ENCODE data around the gene TCF7L1.
"Not testable (repeated sequence)": the region's sequence is repeated elsewhere in the genome, so short reads cannot be mapped to it uniquely, and the experiment has no call there.

TCF7L1 gene

DNA sequence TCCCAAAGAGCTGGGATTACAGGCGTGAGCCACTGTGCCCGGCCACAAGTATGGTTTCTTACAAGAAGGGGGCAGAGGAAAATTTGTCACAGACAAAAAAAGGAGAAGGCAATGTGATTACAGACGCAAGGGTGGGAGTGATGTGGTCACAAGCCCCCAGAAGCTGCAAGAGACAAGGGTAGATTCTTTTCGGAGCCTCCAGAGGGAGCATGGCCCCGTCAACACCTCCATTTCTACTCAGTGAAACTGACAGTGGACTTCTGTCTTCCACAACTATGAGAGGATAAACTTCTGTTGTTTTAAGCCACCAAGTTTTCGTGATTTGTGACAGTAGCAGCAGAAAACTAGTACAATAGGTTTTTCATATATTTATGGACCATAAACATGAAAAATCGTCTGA lies 2.1 kb upstream of the TCF7L1 start:
- DNase-seq (ENCODE audit: low read depth in 2 of 2) = no peak

DNA sequence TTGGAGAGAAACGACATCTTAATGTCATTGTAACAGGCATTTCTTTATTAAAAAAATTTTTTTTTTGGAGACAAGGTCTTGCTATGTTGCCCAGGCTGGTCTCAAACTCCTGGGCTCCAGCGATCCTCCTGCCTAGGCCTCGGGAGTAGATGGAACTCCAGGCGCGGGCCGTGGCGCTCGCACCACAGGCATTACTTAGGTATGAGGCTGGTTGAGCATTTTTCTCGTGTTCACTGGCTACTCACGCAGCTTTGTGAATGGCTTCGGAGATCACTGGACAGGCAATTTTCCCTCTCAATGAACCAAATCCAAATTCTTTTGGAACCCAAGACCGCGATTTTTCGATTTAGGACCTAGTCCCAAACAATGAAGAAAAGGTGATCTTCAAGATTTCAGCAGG lies 795 bp upstream of the TCF7L1 start:
- DNase-seq (ENCODE audit: low read depth in 2 of 2) = no peak

DNA sequence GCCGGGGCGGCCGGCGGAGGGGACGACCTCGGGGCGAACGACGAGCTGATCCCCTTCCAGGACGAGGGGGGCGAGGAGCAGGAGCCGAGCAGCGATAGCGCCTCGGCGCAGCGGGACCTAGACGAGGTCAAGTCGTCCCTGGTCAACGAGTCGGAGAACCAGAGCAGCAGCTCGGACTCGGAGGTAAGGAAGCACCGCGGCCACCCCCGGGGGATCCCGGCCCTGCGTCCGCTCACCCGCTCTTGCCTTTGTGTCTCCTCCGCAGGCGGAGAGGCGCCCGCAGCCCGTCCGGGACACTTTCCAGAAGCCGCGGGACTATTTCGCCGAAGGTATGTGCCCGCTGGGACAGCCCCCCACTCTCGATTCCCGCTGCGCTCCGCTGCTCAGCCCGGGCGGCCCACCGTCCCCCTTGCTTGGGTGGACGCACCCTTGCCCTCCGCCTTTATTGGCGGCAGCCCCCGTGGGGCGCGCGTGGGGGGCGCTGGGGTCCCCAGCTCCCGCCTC lies 611 bp downstream of the TCF7L1 start:
- DNase-seq (ENCODE audit: low read depth in 2 of 2) = no peak

DNA sequence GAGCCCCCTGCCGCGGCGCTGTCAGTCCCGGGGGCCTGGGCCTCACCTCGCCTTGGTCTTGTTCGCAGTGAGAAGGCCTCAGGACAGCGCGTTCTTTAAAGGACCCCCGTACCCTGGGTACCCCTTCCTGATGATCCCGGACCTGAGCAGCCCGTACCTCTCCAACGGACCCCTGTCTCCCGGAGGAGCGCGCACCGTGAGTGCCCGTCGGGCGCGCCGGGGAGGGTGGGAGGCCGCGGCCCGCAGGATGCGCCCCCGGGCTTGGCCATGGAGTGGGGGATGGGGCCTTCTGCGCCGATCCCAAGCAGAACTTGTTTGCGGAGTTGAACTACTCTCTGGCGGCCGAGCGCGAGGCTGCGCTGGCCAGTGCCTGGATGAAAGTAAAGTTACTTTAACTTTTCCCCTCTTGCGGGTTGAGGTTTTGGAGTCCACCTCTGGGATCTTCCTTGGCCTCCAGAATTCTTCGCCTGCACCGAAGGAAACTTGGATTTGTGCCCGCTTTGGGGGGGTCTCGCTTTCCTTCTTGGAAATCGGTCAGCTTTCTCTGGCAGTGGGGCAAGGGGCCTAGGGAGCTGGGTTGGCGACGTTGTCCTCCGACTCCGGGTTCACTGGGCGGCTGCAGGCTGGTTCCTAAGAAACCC lies 1.2 kb downstream of the TCF7L1 start:
- no peak for DNase-seq (ENCODE audit: low read depth in 2 of 2)

DNA sequence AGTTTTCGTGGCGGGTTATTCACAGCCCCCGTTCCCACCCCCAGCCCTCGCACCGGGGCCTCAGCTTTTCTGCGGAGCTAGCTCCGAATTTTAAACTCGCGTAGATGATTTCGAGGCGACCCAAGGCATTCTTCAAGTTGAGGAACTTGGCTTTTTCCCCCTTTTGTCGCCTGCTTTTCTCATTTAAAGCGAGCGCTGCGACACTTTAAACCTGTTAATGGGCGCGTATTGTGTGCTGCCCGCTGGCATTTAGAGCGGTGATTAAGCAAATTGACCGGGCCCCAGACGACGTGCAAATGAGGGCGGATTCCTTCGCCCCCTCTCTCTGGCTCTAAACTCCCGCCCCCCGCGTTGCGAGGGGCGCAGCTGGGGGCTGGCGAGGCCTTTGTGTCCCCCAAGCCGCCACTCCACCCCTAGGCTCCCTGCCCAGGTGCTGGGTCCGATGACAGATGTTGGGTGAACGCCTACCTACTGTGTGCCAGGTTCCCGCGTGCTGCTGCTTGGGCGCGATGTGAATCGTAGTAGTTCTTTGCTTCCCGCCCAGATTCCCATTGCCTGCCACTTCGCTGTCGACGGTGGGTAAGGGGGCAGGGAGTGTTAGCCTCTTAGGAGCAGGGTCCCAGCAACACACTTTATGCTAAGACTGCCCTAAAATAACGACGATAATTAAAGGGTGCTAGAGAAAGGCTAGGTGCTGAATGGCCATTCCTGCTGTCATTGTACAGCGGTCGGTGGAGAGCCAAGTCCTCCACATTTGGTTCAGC lies 1.9 kb downstream of the TCF7L1 start:
- DNase-seq (ENCODE audit: low read depth in 2 of 2) = no peak

DNA sequence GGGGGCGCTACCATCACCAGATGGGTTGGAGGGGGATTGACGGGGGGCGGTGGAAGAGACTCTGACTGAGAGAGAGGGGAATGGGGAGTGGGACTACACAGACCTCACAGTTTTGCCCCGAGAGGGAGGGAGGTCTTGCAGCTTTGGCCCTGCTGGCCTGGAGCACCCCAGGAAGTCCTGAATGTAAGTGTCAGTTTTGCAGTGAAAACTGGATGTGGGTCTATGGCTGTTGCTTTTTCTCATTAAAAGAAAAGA lies 2.4 kb downstream of the TCF7L1 start:
- no peak for DNase-seq (ENCODE audit: low read depth in 2 of 2)

DNA sequence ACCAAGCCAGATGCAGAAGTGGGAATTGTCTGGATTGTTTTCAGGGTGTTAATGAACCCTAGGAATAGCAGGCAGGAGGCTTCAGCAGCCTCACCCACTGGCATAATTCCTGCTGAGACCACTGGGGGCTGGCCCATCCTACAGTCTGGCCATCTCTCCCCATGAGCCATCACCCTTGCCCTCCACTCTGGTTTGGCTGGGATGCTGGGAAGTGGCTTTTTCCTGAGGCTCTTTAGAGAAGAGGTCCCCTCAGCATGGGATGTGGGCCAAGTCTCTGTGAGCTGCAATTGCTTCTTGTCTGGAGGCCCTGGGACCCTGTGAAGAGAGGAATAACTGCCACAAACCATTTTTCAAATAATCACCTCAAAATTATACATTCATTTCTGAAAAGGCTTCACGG lies 4.0 kb downstream of the TCF7L1 start:
- no peak for DNase-seq (ENCODE audit: low read depth in 2 of 2)

DNA sequence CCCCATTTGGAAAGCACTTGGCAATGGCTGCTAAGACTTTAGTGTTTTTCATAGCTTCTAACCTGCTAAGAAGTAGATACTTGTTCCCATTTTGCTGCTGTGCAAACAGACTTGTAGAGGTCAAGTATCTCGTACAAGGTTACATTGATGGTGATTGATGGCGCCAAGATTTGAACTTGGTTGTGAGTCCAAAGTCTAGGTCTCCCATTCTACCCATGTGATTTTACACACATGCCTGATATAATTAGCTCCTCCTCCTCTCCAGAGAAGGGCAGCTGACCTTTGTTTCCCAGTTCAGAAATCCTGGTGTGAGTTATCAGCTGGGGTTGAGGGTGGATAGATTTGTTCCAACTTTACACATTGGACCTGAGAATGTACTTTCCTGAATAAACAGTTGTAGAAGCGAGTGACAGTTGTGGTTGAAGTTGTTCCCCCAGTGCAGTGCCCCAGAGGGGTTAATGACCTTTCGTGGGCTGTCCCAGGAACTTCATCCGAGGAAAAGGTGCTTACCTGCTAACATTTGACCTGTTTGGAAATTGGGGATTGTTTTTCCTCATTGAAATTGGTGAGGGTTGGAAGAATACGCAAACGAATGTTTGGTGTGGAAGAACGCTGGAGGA lies 10.4 kb downstream of the TCF7L1 start:
- DNase-seq (ENCODE audit: low read depth in 2 of 2) = no peak

DNA sequence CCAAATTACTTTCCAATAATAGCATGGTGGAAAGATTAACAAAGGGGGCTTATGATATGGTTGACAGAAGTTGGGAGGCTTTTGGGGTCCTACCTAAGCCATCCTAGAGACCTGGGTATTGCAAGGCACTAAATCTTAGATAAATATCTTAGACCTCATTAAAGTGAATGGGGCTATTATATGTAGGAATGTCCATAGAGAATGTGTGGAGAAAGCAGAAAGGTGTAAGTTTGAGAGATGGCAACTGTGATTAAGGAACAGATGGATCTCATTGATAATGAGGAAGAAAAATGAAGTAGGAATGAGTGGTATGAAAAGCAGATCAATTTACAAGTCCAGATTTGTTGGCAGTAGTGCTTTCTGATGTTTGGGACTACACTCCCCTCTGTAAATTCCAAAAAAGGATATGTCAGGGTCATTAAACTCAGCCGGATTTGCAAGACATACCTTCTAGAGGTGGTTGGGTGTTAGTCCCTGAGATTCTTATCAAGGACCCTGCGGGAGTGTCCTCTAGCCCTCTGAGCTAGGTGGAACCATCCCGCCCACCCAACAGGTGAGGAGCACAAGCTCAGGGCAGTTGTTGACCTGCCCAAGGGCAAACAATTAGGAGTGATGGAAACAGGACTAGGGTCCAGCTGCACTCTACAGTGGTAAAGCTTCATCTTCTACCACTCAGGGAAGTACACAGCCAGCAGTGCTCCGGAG lies 12.1 kb downstream of the TCF7L1 start:
- no peak for DNase-seq (ENCODE audit: low read depth in 2 of 2)

DNA sequence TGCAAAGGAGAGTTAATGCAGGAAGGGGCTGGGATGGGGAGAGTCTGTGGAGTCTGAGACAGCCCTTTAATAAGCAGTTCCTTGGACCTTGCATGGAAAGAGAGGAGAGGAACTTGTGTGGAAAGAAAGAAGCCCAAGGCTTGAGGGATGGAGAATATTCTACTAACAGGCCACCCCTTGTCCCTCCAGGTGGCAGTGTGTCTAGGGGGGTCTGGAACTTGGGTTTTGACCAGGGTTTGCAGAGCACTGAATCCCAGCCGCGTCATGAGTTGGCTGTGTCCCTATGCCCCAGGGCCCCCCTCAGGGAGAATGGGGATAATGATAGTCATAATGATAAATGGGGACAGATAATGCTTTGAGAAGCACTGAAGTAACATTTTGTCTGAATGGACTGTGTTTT lies 15.0 kb downstream of the TCF7L1 start:
- no peak for DNase-seq (ENCODE audit: low read depth in 2 of 2)

DNA sequence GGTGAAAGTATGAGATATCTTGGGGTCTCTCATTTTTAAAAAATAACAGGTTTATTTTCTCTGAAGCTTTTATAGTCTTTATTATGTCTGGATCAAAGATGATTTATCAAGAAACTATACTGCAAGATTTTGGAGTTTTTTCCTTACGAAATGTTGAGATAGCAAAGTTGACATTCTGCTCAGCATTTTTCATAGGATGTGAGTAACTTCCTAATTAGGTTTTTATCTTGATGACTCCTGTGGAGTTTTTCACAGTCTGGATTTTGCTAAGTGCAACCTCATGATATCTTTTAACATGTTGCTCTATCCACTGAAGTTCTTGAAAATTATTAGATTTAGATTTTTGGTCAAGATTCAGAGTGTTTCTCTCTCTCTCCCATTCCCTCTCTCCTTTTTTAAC lies 17.8 kb downstream of the TCF7L1 start:
- DNase-seq (ENCODE audit: low read depth in 2 of 2) = no peak

DNA sequence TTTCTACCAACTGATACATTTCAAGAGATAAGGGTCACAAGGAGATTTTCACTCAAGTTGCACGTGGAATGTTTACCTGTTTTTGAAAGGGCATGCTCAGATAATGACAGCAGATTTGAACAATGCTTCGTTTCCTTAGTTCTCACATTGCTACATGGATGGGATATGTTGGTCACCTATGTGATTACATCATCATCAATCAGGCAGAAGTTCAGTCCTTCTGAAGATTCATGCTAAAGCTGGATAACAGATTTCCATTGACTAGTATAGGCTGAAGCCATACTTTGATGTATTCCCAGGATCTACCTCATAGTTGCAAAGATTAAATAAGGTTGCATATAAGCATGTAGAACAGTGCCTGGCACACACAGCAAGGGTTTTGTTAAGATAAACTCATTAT lies 19.7 kb downstream of the TCF7L1 start:
- no peak for DNase-seq (ENCODE audit: low read depth in 2 of 2)

DNA sequence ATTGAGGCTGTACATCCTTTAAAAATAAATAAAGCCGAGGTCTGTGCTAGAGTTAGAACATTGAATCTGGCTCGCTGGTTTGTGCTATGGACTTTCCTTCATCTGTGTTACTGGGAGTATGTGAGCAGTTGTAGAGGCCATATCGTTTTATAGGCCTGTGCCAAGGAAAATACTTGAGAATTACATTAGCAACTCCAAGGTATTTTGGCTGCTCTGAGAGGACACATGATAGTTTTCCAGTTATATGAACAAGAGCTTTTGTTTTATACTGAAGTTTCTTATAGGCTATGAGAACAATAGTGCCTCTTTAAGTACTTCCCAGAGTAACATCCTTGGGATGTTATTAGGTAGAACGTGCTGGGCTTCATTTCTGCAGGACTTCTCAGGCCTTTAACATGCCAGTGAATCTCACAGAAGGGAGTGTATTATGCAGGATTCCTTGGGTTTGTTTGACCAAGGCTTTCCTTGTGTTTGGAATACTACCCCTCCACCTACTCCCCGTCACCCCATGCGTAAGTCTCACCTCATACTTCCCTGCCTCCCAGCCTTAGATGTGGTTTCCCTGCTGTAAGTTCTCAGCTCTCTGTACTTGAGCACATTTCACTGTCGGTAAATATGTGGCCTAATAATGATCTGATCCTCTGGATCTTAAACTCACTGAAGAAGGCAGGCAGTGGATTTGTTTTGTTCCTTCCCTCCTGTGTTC lies 21.0 kb downstream of the TCF7L1 start:
- no peak for DNase-seq (ENCODE audit: low read depth in 2 of 2)

DNA sequence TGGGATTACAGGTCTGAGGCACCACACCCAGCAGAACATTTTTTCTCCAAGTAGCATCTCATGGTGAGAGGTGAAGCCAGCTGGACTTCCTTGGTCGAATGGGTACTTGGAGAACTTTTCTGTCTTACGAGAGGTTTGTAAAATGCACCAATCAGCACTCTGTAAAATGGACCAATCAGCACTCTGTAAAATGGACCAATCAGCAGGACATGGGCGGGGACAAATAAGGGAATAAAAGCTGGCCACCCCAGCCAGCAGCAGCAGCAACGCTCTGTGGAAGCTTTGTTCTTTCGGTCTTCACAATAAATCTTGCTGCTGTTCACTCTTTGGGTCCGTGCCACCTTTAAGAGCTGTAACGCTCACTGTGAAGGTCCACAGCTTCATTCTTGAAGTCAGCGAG lies 21.9 kb downstream of the TCF7L1 start:
- DNase-seq (ENCODE audit: low read depth in 2 of 2) = not testable (repeated sequence)

DNA sequence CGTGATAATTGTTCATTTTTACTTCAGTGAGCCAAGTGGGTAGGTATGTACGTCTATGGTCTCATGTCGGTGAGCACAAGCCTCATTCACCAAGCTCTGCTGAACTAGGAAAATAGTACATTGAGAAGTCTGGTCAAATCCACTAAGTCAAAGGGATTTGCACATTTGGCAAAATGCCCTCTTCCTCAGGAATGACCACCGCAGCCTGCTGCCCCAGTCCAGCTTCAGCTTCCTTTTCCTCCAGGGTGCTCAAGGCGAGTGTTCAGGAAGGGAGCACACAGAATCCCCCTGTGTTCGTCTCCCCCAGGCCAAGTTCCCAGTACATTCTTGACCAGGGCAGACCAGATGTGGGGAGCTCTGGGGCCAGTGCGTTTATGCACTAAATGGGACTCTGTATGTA lies 23.0 kb downstream of the TCF7L1 start:
- DNase-seq (ENCODE audit: low read depth in 2 of 2) = no peak

DNA sequence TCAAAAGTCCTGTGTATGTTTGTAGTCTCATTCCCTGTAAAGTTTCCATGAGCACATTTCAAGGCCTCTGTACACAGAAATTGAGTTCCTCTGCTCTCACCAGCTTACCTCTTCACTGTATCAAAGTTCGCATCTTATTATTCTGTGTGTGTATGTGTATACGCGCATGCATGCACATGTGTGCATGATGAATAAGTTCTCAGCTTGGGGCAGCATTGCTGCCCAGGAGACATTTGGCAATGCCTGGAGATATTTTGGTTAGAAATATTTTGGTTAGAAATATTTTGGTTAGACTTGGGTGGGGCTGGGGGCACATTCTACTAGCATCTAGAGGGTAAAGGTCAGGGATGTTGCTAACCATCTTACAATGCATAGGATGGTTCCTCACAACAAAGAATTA lies 23.4 kb downstream of the TCF7L1 start:
- no peak for DNase-seq (ENCODE audit: low read depth in 2 of 2)

DNA sequence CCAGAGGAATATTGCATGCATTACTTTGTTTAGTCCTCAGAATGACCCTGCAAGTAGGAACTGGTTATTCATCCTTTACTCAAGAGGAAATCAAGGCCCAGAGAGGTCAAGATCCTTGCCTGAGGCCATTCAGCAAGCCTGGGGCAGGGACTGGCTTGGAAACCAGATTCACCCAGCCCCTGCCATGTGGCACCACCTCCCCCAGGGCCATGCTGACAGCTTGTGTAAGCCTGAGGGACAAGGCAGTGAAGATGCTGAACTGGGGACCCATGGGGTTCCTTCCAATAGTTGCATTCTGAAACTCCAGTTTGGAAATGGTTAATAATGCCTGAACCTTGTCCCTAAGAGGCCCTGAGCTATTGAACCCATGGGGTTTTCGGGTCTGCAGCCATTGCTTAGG lies 24.2 kb downstream of the TCF7L1 start:
- DNase-seq (ENCODE audit: low read depth in 2 of 2) = no peak

DNA sequence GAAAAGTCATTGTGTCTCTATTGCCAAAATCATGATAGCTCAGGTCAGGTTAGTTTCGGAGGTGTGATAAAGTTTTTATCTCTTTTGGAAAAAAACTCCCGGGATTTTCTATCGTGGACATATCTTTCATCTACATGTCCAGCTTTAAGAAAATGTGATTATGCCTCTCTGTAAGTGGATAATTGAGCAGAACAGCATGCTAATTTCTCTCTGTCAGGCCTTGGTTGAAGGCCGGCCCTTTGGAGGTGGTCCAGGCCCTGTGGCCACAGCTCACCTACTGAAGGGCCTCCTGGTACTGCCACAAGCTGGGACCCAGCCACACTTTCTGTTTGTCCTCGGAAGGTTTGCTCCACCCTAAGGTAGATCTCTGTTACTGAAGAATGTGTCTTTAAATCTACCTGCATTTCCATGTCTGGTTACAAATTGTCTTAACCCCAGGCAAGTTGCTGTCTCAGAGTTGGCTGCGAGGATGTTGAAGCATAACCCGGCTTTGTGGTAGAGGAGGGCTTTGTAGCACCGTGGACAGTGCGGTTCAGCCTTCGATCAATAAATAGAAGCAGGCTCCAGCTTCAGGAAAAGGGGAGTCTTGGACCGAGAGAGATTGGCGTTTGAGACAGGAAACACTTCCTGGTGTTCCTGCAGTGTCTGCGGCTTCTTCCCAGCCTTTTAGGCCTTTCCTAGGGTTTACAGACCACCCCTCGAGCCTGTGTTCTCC lies 25.5 kb downstream of the TCF7L1 start:
- no peak for DNase-seq (ENCODE audit: low read depth in 2 of 2)

DNA sequence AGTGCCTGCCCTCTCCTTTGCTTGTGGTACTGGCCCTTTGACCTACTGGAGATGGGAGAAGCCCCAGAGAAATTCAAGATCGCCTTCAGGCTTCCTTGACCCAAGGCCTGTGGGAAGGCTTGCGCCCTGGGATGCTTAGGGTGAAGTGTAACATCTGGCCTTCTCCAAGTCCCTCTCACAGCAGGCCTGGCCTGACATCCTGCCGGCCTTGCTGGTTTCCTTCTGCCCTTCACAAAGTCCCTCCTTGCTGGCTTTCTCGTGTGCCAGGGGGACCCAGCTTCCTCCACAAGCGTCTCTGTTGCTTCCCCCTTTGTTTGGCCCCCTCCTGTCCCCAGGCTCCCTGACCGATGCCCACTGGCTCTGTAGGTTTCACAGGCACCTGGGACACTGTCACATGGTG lies 26.4 kb downstream of the TCF7L1 start:
- DNase-seq (ENCODE audit: low read depth in 2 of 2) = no peak

DNA sequence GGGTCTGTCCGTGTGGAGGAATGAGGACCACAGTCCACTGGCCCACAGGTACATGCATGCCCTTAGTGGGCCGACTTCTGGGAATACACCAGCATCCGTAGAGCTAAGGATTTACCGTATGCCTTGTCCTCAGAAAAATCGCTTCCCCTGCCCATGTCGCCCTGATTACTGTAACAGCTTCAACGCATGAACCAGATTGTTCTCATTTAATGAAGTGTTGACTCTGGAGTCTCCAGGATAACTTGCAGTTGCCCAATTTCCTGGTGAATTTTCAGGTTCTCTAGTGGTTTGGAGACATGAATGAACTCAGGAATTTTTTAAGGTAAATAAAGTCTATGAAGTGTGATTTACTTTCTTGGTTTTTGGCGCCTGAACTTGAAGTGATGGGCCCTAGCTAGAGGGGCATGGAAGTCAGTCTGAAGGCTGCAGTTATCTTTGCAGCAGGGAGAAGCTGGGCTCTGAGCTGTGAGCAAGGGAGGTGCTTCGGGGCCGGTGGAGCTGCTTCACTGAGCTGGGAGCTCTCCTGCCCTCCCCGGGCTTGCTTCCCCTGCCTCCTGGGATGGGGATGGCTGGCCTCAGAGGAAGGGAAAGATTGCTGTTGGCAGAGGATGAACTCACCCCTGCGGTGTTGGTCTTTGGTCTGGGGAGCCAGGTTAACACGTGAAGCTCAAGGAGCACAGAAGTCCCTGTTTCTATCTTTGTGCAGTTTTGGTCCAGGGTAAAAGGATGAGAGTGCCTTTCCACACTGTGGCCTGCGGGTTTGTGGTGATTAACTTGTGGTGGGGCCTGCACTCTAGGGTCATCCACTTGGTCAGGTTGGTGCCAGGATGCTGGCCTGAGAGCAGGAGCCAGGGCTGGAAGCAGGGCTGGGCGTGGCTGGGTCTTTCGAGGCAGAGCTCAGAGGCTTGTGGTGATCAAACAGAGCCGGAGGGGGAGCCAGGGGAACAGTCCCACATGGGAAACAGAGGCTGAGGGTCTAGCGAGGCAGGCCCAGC lies 28.1 kb downstream of the TCF7L1 start:
- DNase-seq (ENCODE audit: low read depth in 2 of 2) = no peak
